Activated CD4-positive, alpha-beta T cell treated with anti-CD3 and anti-CD28 coated beads for 36 hours (primary cell): ENCODE results near the gene CDH23. TPM values are rescaled to one million over a fixed set of nuclear protein-coding genes. Genes with fewer than 3 reads are reported as not detected.

ENCODE experiments used
- ATAC-seq: fragments of 200-7000 bp; cut with Tn5 transposase; one replicate; pipeline ENCODE4 v1.10.0; 2021; ENCODE audit warnings: mild to moderate bottlenecking, moderate library complexity
- CTCF ChIA-PET: fragments of 350-600 bp; sonication (Branson Sonifier 250); formaldehyde crosslinking; loops from one replicate; lab custom pipeline; 2021; ENCODE audit warnings: antibody characterized with exemption; lab: Charles Lee
- POLR2A ChIA-PET: fragments of 350-600 bp; sonication (Branson Sonifier 250); formaldehyde crosslinking; loops from one replicate; lab custom pipeline; 2021; ENCODE audit warnings: antibody characterized with exemption, inconsistent platforms; lab: Charles Lee
- DNase-seq: peaks from one replicate; pipeline ENCODE4 v3.0.0-alpha.2; 2020
- H3K27ac Mint-ChIP-seq: one replicate; pipeline ENCODE4 v1.8.0; 2021; ENCODE audit warnings: mixed read lengths
- H3K27me3 Mint-ChIP-seq: one replicate; pipeline ENCODE4 v1.8.0; 2021; ENCODE audit warnings: mixed read lengths
- H3K36me3 Mint-ChIP-seq: one replicate; pipeline ENCODE4 v1.8.0; 2021; ENCODE audit warnings: low read depth, mixed read lengths
- H3K4me1 Mint-ChIP-seq: one replicate; pipeline ENCODE4 v1.8.0; 2021; ENCODE audit warnings: mixed read lengths
- H3K4me3 Mint-ChIP-seq: one replicate; pipeline ENCODE4 v1.8.0; 2021; ENCODE audit warnings: mild to moderate bottlenecking, moderate library complexity, mixed read lengths
- H3K9me3 Mint-ChIP-seq: one replicate; pipeline ENCODE4 v1.8.0; 2021; ENCODE audit warnings: low read depth, mixed read lengths
- intact Hi-C, 2 experiments: fragments of 100-400 bp; cut with DNase I in 1 of 2; cut with micrococcal nuclease in 1 of 2; formaldehyde crosslinking; loops; one replicate each; pipeline versions ENCODE4 v1.14.2 to v1.15.1; 2022 to 2024; cut with DNase I, micrococcal nuclease
- total RNA-seq, 2 experiments: library from RNA; stranded (reverse); gene quantifications; one replicate each; pipeline ENCODE4 v1.2.3, GENCODE V29; 2021

Gene CDH23
- total RNA-seq, 2 experiments from 2014 or later = 1.5 to 1.6 TPM

DNA sequence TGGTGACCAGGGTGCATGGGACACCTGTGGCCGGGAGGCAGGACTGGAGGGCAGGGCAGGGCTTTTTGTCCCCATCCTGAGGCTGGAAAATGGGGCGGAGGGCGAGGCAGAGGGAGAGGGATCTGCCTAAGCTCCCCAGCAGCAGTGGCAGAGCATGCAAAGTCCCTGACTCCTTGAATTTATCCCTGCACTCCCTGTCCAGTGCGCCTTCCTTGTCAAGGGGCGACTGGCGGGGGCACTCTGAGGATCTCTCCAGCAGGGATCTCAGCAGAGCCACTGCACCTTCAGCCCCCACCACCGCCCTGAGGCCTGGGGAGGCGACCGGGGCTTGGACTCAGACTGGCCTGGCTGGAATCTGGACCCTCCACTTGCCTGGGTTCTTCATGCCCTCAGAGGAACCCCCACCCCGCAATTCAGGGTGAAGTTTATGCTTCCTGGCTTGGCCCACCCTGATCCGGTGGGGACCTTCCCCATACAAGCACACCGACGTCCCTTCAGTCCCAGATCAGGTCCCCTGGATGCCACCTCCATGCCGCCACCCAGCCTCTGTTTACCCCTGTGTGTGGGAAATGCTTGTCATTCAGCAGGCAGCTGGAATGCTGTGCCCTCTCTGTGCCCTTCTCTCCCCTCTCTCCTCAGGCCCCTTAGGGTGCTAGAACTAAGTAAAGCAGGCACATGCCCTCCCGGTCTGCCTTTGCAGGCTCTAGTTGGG, 46.3 kb downstream of the CDH23 start:
- ChIA-PET POLR2A (no interaction called here), CTCF (interaction anchor here (0.6 to 0.8 kb wide), 2 partner anchors 128 to 1564 kb away, joined by 3 to 4 read pairs; no protein-coding TSS in a partner anchor)
- DNase-seq = no peak
- Mint-ChIP-seq H3K4me1 (no peaks in the 10 kb centered on the region), H3K4me3 (no peak overlapping the region), H3K9me3 (no peaks in the 10 kb centered on the region), H3K36me3 (no peaks in the 10 kb centered on the region), H3K27ac (no peak overlapping the region), H3K27me3 (no peaks in the 10 kb centered on the region)
- intact Hi-C loops = no loop called here
- no peak for ATAC-seq

DNA sequence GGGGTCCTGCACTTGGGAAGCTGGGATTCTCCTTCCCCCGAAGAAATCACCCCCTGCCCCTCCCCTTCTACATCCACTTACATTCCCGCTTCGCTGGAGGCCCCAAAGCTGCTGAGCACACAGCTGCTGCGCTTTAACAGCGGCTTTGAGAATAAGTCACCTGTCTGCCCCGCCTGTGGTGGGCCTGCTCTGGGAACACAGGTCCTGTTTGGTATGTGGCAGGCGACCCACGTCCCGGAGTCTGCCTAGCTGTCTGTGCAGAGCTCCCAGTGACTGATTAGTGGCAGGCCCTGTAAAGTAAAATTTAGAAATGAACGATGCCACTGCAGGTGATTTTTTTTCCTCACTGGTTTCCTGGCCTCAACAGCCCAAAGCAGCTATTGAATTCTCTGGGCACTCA, 47.0 kb downstream of the CDH23 start:
- no peak overlapping the region for H3K27ac Mint-ChIP-seq
- intact Hi-C loops = no loop called here
- H3K4me3 Mint-ChIP-seq = no peak overlapping the region
- ChIA-PET CTCF (interaction anchor here (0.6 to 0.8 kb wide), 2 partner anchors 128 to 1564 kb away, joined by 3 to 4 read pairs; no protein-coding TSS in a partner anchor), POLR2A (no interaction called here)
- no peaks in the 10 kb centered on the region for H3K4me1 Mint-ChIP-seq
- no peak for DNase-seq
- no peak for ATAC-seq
- H3K9me3 Mint-ChIP-seq = no peaks in the 10 kb centered on the region
- no peaks in the 10 kb centered on the region for H3K36me3 Mint-ChIP-seq
- no peaks in the 10 kb centered on the region for H3K27me3 Mint-ChIP-seq

DNA sequence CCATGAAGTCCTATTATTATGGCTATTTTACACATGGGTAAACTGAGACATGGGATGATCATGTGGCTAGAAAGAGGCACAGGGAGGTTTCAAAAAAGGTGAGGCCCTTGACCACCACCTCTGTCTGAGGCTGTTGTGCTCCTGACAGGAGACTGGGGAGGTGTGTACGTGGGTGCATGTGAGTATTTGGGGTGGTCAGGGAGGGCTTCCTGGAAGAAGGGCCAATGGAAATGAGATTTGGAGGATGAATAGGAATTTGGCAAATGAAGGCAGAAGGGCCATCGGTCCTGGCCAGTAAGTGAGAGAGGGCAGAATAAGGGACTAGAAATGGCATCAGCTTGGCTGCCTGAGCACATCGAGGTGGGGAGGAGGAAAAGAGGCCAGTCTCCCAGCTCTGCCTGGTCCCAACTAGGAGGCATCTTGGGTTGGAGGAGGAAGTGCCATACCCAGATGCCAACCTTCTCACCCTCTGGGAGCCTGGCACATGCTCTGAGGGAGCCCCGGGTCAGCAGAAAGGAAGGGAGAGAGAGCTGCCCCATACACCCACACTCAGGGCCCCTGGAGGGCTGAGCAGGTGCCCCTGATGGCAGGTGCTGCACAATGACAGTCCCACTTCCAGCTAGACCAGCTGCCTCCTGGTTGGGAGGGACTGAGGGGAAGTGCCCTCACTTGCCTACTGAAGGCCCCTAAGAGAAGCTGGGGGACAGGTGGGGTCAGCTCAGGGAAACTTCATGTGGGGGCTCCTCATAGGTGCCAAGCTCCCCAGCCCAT, 47.7 kb downstream of the CDH23 start:
- Mint-ChIP-seq H3K4me1 (no peaks in the 10 kb centered on the region), H3K36me3 (no peaks in the 10 kb centered on the region), H3K4me3 (no peak overlapping the region)

DNA sequence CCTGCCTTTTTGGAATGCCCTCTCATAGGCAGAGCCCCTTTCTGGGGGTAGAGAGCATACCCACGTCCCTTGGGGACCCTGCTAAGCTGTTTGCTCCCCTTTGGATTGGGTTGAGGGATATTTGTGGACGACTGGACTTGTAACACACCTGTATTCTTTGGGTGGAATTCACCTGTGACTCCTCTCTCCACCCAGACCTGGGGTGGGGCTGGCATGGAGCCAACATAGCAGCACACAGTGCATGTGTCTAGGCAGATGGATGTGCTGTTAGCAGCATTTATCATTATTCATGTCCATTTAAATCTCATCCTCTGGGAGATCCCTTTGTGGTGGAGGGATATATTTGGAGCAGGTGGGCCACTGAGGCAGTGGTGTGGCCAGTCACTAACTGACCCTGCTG, 51.0 kb downstream of the CDH23 start:
- intact Hi-C loops = no loop called here
- Mint-ChIP-seq H3K4me3 (no peak overlapping the region), H3K36me3 (no peaks in the 10 kb centered on the region), H3K9me3 (no peaks in the 10 kb centered on the region), H3K4me1 (no peaks in the 10 kb centered on the region), H3K27ac (no peak overlapping the region), H3K27me3 (no peaks in the 10 kb centered on the region)
- ChIA-PET POLR2A (no interaction called here), CTCF (no interaction called here)
- ATAC-seq (no peak), DNase-seq (no peak)

More for the DNA sequence above, 47.7 kb downstream of the CDH23 start:
- DNase-seq (no peak), ATAC-seq (no peak)
- no peaks in the 10 kb centered on the region for H3K27me3 Mint-ChIP-seq
- no peaks in the 10 kb centered on the region for H3K9me3 Mint-ChIP-seq
- ChIA-PET CTCF (interaction anchor here (0.8 kb wide), 2 partner anchors 15 to 126 kb away, joined by 3 to 5 read pairs; no protein-coding TSS in a partner anchor), POLR2A (no interaction called here)
- no peak overlapping the region for H3K27ac Mint-ChIP-seq
- intact Hi-C loops = no loop called here

DNA sequence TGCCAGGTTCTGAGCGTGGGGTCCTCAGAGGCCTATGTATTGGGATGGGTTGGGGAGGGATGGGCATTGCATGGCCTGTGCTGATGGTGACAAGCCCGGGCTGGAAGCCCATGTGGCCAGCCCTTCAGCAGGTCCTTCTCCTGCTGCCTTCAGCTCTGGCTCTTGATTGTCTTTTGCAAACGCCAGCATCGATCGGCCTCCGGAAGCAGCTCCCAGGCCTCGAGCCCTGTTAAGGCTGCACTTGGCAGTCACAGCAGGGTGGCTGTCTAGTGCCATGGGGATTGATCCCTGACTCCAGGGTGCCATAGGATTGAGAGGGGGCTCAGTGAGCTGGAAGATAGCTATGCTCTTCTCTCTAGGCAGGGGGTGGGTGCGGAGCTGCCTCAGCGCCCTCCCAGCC, 51.4 kb downstream of the CDH23 start:
- no peaks in the 10 kb centered on the region for H3K9me3 Mint-ChIP-seq
- intact Hi-C loops = no loop called here
- H3K27me3 Mint-ChIP-seq = no peaks in the 10 kb centered on the region
- H3K27ac Mint-ChIP-seq = no peak overlapping the region
- H3K36me3 Mint-ChIP-seq = no peaks in the 10 kb centered on the region
- H3K4me3 Mint-ChIP-seq = no peak overlapping the region
- H3K4me1 Mint-ChIP-seq = no peaks in the 10 kb centered on the region
- ATAC-seq (no peak), DNase-seq (no peak)
- ChIA-PET POLR2A (no interaction called here), CTCF (no interaction called here)

DNA sequence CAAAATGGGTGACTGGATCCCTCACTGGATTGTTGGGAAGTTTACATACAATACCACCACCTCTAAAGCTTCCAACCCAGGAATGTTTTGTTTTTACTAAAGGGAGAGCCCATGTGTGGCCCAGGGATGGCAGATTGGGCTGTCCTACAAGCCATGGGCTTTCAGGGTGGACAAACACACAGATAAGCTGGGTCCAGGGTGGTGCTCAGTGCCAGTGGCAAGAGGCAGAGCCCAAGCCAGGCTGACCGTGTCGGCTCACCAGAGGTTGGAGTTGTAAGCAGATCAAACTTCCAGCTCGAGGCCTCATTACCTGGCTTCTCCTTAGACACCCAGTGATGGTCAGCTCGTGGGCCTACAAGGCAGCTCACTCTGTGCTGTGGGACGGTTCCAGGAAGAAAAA, 52.3 kb downstream of the CDH23 start:
- no peak for ATAC-seq
- POLR2A ChIA-PET = no interaction called here
- Mint-ChIP-seq H3K36me3 (no peaks in the 10 kb centered on the region), H3K27ac (no peak overlapping the region), H3K4me1 (no peaks in the 10 kb centered on the region), H3K4me3 (no peak overlapping the region), H3K27me3 (no peaks in the 10 kb centered on the region), H3K9me3 (no peaks in the 10 kb centered on the region)
- CTCF ChIA-PET = no interaction called here
- intact Hi-C loops = no loop called here
- DNase-seq = no peak

DNA sequence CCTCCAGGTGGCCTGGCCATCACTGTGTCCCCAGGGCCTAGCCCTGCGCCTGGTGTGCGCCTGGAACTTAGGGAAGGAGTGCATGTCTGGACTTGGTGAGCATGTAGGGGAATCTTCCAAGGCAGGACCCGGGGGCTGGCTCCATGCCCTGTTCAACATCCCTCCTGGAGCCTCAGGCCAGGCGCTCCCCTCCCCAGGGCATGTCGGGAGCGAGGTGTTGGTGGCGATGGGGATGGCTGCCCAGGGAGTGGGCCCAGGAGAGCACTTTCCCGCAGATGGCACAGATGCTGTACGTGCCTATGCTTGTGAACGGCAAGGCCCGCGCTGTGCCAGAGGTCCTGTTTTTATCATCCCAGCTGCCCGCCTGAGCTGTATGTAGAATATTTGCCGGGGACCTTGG, 55.0 kb downstream of the CDH23 start:
- POLR2A ChIA-PET = no interaction called here

DNA sequence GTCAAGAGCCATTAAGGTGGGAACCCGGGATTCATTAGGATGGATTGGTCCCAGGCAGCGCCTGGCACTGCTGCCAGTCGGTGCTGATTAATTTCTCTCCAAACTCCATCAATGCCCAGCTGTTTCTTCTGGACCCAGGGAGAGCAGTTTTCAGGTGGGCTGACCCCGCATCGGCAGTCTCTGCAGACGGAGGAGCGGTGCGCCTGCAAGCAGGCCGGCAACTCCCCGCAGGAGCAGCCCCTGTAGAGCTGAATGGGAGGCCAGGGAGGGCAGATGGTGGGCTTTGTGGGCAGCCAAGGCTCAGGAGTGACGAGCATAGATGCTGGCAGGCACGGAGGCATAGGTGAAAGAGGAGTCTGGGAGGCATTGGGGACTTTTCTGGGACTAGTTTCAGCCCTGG, 56.5 kb downstream of the CDH23 start:
- no peak for ATAC-seq
- Mint-ChIP-seq H3K27ac (no peak overlapping the region), H3K9me3 (no peaks in the 10 kb centered on the region), H3K36me3 (no peaks in the 10 kb centered on the region), H3K4me3 (no peak overlapping the region), H3K27me3 (no peaks in the 10 kb centered on the region), H3K4me1 (no peaks in the 10 kb centered on the region)
- intact Hi-C loops = no loop called here
- ChIA-PET CTCF (no interaction called here), POLR2A (no interaction called here)
- no peak for DNase-seq

More for the DNA sequence above, 55.0 kb downstream of the CDH23 start:
- Mint-ChIP-seq H3K9me3 (no peaks in the 10 kb centered on the region), H3K4me3 (no peak overlapping the region), H3K4me1 (no peaks in the 10 kb centered on the region), H3K27me3 (no peaks in the 10 kb centered on the region), H3K36me3 (no peaks in the 10 kb centered on the region), H3K27ac (no peak overlapping the region)
- ATAC-seq (no peak), DNase-seq (no peak)
- CTCF ChIA-PET = no interaction called here
- intact Hi-C loops = no loop called here

DNA sequence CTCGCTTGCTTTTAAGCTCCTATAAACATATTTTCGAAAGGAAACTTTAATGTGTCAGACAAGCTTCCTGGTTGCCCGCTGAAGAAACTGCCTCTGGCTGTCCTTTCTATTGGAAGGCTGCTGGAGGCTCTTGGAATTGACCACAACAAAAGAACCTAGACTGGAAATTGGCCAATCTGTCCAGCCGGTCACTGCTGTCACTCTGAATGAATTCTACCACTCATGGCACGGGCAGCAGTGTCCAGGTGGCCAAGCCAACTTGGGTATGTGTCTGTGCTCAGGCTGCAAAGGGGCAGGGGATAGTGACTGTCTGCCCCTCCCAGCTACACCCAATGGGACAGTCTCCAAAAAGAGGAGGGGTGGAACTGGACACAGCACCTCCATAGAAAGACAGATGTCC, 57.6 kb downstream of the CDH23 start:
- ChIA-PET POLR2A (no interaction called here), CTCF (interaction anchor here (0.7 kb wide), 1 partner anchor 15 kb away, joined by 3 read pairs; no protein-coding TSS in a partner anchor)
- Mint-ChIP-seq H3K27ac (no peak overlapping the region), H3K4me3 (no peak overlapping the region), H3K9me3 (no peaks in the 10 kb centered on the region), H3K27me3 (no peaks in the 10 kb centered on the region), H3K36me3 (no peaks in the 10 kb centered on the region), H3K4me1 (no peaks in the 10 kb centered on the region)
- no peak for DNase-seq
- ATAC-seq = no peak
- intact Hi-C loops = no loop called here

DNA sequence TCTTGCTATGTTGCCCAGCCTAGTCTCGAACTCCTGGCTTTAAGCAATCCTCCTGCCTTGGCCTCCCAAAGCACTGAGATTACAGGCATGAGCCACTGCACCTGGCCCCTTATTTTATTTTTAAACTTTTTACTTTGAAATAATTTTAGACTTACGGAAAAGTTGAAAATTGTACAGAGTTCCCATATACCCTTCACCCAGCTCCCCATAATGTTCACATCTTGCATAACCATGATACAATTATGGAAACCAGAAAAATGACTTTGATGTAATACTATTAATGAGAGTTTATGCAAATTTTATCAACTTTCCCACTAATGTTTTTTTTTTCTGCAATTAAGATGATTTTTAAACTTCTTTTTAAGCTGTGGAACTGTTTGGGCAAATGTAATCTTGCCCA, 58.3 kb downstream of the CDH23 start:
- H3K4me3 Mint-ChIP-seq = no peak overlapping the region
- POLR2A ChIA-PET = no interaction called here
- DNase-seq (no peak), ATAC-seq (no peak)
- H3K36me3 Mint-ChIP-seq = no peaks in the 10 kb centered on the region
- H3K4me1 Mint-ChIP-seq = no peaks in the 10 kb centered on the region
- H3K9me3 Mint-ChIP-seq = no peaks in the 10 kb centered on the region
- CTCF ChIA-PET = no interaction called here
- no peaks in the 10 kb centered on the region for H3K27me3 Mint-ChIP-seq
- H3K27ac Mint-ChIP-seq = no peak overlapping the region
- intact Hi-C loops = no loop called here

DNA sequence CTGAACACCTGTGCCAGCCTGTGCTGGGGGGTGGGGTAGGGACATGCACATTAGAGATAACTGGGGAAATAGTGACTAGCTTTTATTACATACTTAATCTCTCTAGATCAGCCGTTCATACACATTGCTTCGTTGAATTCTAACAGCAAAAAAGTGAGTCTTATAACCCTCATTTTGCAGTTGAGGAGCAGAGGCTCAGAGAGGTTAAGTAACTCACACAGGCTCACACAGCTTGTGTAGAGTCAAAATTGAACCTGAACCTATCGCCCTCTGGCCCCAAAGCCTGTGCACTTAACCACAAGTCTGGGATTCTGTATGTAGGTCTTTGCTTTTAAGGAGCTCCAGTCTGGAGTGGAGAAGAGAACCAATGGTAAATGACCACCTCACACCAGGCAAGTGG, 59.9 kb downstream of the CDH23 start:
- intact Hi-C loops = no loop called here
- POLR2A ChIA-PET = no interaction called here
- no peak overlapping the region for H3K4me3 Mint-ChIP-seq
- no peaks in the 10 kb centered on the region for H3K36me3 Mint-ChIP-seq
- no peaks in the 10 kb centered on the region for H3K4me1 Mint-ChIP-seq
- no peaks in the 10 kb centered on the region for H3K9me3 Mint-ChIP-seq
- no peaks in the 10 kb centered on the region for H3K27me3 Mint-ChIP-seq
- ATAC-seq = no peak
- no peak for DNase-seq
- H3K27ac Mint-ChIP-seq = no peak overlapping the region
- CTCF ChIA-PET = interaction anchor here (0.7 kb wide), 1 partner anchor 394 kb away, joined by 3 read pairs; no protein-coding TSS in a partner anchor

DNA sequence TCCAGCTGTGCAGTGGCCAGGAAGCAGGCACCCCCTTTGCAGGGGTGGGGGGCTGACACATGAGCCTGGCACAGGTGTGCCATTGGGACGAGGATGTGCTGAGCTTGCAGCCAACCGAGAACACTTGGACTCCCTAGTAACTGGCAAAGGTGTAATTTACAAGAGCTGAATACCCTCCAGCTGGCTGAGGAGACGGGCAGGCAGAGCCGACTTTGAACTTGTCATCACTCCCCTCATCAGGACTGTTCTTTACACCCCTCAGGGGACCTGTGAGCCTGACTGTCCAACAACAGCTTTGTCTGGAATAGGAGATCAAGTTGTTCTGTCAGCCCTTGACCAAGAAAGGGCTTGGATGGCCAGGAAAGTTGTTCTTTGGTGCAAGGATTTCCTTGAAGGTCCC, 61.2 kb downstream of the CDH23 start:
- H3K4me1 Mint-ChIP-seq = no peaks in the 10 kb centered on the region
- H3K27ac Mint-ChIP-seq = no peak overlapping the region
- ATAC-seq (no peak), DNase-seq (no peak)
- no peak overlapping the region for H3K4me3 Mint-ChIP-seq
- no peaks in the 10 kb centered on the region for H3K27me3 Mint-ChIP-seq
- CTCF ChIA-PET = no interaction called here
- H3K36me3 Mint-ChIP-seq = no peaks in the 10 kb centered on the region
- POLR2A ChIA-PET = no interaction called here
- H3K9me3 Mint-ChIP-seq = no peaks in the 10 kb centered on the region
- intact Hi-C loops = no loop called here
